Endothelial cell of umbilical vein (primary cell): Measurements from ENCODE around the gene RAD50. TPM values are rescaled to one million over a fixed set of nuclear protein-coding genes. Genes with fewer than 3 reads are reported as not detected.

Experiments
- BruUV-seq: library from RNA; stranded (reverse); fragments of 400-500 nt; replicated peaks from 2 replicates; lab custom pipeline; 2021; lab: Mats Ljungman, UMichigan
- CTCF ChIA-PET: fragments of 300-600, 350-600 bp; sonication (Branson Sonifier 250); formaldehyde crosslinking; loops from one replicate; lab custom pipeline; 2021; ENCODE audit warnings: antibody characterized with exemption, inconsistent platforms; lab: Charles Lee
- POLR2A ChIA-PET: fragments of 300-600, 350-600 bp; sonication (Branson Sonifier 250); formaldehyde crosslinking; loops from one replicate; lab custom pipeline; 2021; ENCODE audit warnings: antibody characterized with exemption, inconsistent platforms; lab: Charles Lee
- DNase-seq: peaks from one replicate; pipeline ENCODE4 v3.0.0-alpha.2; 2011; ENCODE audit warnings: low read depth, low spot score
- FAIRE-seq: peaks from 2 replicates; lab custom pipeline; 2011; peaks lifted over from hg19 to GRCh38; lab: Jason Lieb, UNC
- H2AFZ ChIP-seq: 2 replicates; pipeline ENCODE4 v1.6.0; 2012; ENCODE audit warnings: low read depth, low read length, control low read depth, inconsistent platforms
- H3K27ac ChIP-seq: 2 replicates; pipeline ENCODE4 v1.5.1; 2011; ENCODE audit warnings: low read depth, mild to moderate bottlenecking, control low read depth, low read length, moderate library complexity; ENCODE audit not compliant: insufficient read depth
- H3K27me3 ChIP-seq, 2 experiments: 2 replicates each; pipeline versions ENCODE4 v1.6.0 to v1.6.1; 2011; ENCODE audit warnings: low read length in 2 of 2, mixed read lengths in 1 of 2; ENCODE audit not compliant: control insufficient read depth in 2 of 2, insufficient read depth in 2 of 2
- H3K36me3 ChIP-seq, 2 experiments: 2 replicates in 1 of 2; 3 replicates in 1 of 2; pipeline ENCODE4 v1.5.1; 2011; ENCODE audit warnings: low read length in 2 of 2, mild to moderate bottlenecking in 1 of 2, moderate library complexity in 1 of 2; ENCODE audit not compliant: control insufficient read depth in 2 of 2, insufficient read depth in 2 of 2; ENCODE audit errors: extremely low read depth in 1 of 2
- H3K4me1 ChIP-seq: 3 replicates; pipeline ENCODE4 v1.5.1; 2011; ENCODE audit warnings: mild to moderate bottlenecking, low read length; ENCODE audit not compliant: control insufficient read depth, insufficient read depth; ENCODE audit errors: extremely low read depth
- H3K4me2 ChIP-seq: 2 replicates; pipeline ENCODE4 v1.6.1; 2011; ENCODE audit warnings: low read length, control low read depth, mixed read lengths; ENCODE audit not compliant: insufficient read depth
- H3K4me3 ChIP-seq, 3 experiments: fragments of 200-600 bp in 1 of 3; sonication (generic), shearing (Covaris generic) in 1 of 3; replicated peaks in 1 of 3; 2 replicates each; pipeline ENCODE4 v1.5.1; 2011 to 2016; ENCODE audit warnings: control low read depth in 3 of 3, low read length in 3 of 3, mild to moderate bottlenecking in 2 of 3, inconsistent platforms in 1 of 3, low read depth in 1 of 3, moderate library complexity in 1 of 3; ENCODE audit not compliant: insufficient read depth in 1 of 3
- H3K79me2 ChIP-seq: 2 replicates; pipeline ENCODE4 v1.6.0; 2012; ENCODE audit warnings: low read length, inconsistent platforms; ENCODE audit not compliant: control insufficient read depth, insufficient read depth
- H3K9ac ChIP-seq: replicated peaks from 2 replicates; pipeline ENCODE3; 2011; ENCODE audit warnings: low read length, control low read depth; ENCODE audit not compliant: insufficient read depth; ENCODE audit errors: extremely low read depth
- H3K9me1 ChIP-seq: replicated peaks from 3 replicates; pipeline ENCODE4 v1.6.0; 2011; ENCODE audit warnings: mild to moderate bottlenecking, low read length; ENCODE audit not compliant: control insufficient read depth, insufficient read depth; ENCODE audit errors: extremely low read depth
- H3K9me3 ChIP-seq: replicated peaks from 2 replicates; pipeline ENCODE4 v1.5.1; 2012; ENCODE audit warnings: low read length, inconsistent platforms; ENCODE audit not compliant: control insufficient read depth, insufficient read depth
- H4K20me1 ChIP-seq: replicated peaks from 2 replicates; pipeline ENCODE3; 2011; ENCODE audit warnings: mild to moderate bottlenecking, low read length; ENCODE audit not compliant: control insufficient read depth, insufficient read depth; ENCODE audit errors: extremely low read depth
- EZH2 ChIP-seq: IDR thresholded peaks from 2 replicates; pipeline ENCODE4 v1.6.1; 2012; ENCODE audit warnings: borderline replicate concordance, low read depth, mild to moderate bottlenecking, moderate library complexity, low read length, inconsistent platforms; ENCODE audit not compliant: severe bottlenecking
- FOS ChIP-seq: IDR thresholded peaks from 2 replicates; pipeline ENCODE4 v1.6.1; 2011; ENCODE audit warnings: mild to moderate bottlenecking, low read length, moderate library complexity, borderline replicate concordance; ENCODE audit not compliant: insufficient read depth
- GATA2 ChIP-seq: IDR thresholded peaks from 2 replicates; pipeline ENCODE4 v1.7.0; 2011; ENCODE audit warnings: low read depth, mild to moderate bottlenecking, moderate library complexity, mixed read lengths, low read length; ENCODE audit not compliant: insufficient read length, insufficient read depth
- JUN ChIP-seq: IDR thresholded peaks from 2 replicates; pipeline ENCODE4 v1.6.1; 2011; ENCODE audit warnings: borderline replicate concordance, low read depth; ENCODE audit not compliant: insufficient read length, insufficient read depth
- MYC ChIP-seq: IDR thresholded peaks from one replicate; pipeline ENCODE4 v1.6.1; 2011; ENCODE audit warnings: mild to moderate bottlenecking, low read depth, low read length
- POLR2A ChIP-seq: IDR thresholded peaks from 2 replicates; pipeline ENCODE4 v1.6.1; 2012; ENCODE audit warnings: low read depth, mild to moderate bottlenecking, control low read depth, low read length
- POLR2AphosphoS5 ChIP-seq: IDR thresholded peaks from 2 replicates; pipeline ENCODE4 v1.6.1; 2012; ENCODE audit warnings: low read depth, mild to moderate bottlenecking, control low read depth, low read length, moderate library complexity; ENCODE audit not compliant: insufficient read depth
- dilution Hi-C: fragments of 300-500 bp; cut with MboI; formaldehyde crosslinking; loops from one replicate; pipeline ENCODE4 v1.15.0; 2019; ENCODE audit warnings: low sequenced_read_pairs; ENCODE audit not compliant: extremely low pct_ligation_motif_present
- intact Hi-C: fragments of 100-400 bp; cut with micrococcal nuclease; formaldehyde crosslinking; loops from one replicate; pipeline ENCODE4 v1.10.0; 2022
- polyA plus RNA-seq, 4 experiments: library from polyadenylated mRNA; depleted of rRNA in 3 of 4; stranded (reverse) in 3 of 4; unstranded in 1 of 4; fragments of >200 nt; gene quantifications; 2 replicates each; pipeline versions ENCODE4 v1.2.1 to v1.2.3, GENCODE V29; 2011 to 2012; ENCODE audit warnings: missing spikeins in 1 of 4
- total RNA-seq: library from RNA; stranded (reverse); gene quantifications from 2 replicates; pipeline ENCODE4 v1.2.3, GENCODE V29; 2021
- TF ChIP-seq, protein P1 (sequence below), 2 donors: IDR thresholded peaks; 1 replicate in 1 of 2; 2 replicates in 1 of 2; pipeline ENCODE4 v1.5.1; 2011; ENCODE audit warnings: low read length in 2 of 2, mild to moderate bottlenecking in 2 of 2, moderate library complexity in 2 of 2, control low read depth in 1 of 2, inconsistent platforms in 1 of 2, low read depth in 1 of 2; ENCODE audit not compliant: insufficient read depth in 1 of 2; ENCODE audit errors: extremely low read depth in 1 of 2
- TF ChIP-seq, protein P2 (sequence below): IDR thresholded peaks from 2 replicates; pipeline ENCODE4 v1.6.1; 2011; ENCODE audit not compliant: insufficient read depth, insufficient read length

The RAD50 gene
- total and polyA plus RNA-seq, 2 donors (not counting 3 experiments of a cell fraction or from before 2014, with no cell fraction given) = 6.1 to 20.4 TPM

DNA sequence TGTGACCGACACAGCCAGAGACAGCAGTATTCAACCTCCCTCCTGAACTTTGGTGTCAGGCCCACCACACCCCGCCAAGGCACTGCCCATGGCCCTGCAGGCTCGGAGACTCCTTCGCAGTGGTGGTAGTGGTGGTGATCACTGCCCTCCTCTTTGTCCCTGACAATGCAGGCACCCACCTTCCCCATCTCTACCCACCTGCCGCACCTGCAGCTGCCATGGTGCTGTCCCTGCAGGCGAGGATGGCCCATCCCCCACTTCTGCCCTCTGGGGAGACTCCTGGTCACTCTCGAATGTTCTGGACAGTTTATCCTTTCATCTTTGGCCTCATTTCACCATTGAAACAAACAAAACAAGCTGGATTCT, 112.7 kb downstream of the RAD50 start:
- H3K9ac ChIP-seq = no peak overlapping the region
- ChIA-PET CTCF (interaction anchor here (0.8 to 1.4 kb wide), 2 partner anchors 9 to 20 kb away, joined by 3 read pairs; no protein-coding TSS in a partner anchor), POLR2A (no interaction called here)
- TF ChIP-seq, protein P1, sequence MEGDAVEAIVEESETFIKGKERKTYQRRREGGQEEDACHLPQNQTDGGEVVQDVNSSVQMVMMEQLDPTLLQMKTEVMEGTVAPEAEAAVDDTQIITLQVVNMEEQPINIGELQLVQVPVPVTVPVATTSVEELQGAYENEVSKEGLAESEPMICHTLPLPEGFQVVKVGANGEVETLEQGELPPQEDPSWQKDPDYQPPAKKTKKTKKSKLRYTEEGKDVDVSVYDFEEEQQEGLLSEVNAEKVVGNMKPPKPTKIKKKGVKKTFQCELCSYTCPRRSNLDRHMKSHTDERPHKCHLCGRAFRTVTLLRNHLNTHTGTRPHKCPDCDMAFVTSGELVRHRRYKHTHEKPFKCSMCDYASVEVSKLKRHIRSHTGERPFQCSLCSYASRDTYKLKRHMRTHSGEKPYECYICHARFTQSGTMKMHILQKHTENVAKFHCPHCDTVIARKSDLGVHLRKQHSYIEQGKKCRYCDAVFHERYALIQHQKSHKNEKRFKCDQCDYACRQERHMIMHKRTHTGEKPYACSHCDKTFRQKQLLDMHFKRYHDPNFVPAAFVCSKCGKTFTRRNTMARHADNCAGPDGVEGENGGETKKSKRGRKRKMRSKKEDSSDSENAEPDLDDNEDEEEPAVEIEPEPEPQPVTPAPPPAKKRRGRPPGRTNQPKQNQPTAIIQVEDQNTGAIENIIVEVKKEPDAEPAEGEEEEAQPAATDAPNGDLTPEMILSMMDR (IDR thresholded peaks at IDR 0.05; ENCODE audit: extremely low read depth in 1 of 2, insufficient read depth in 1 of 2, low read depth in 1 of 2, low read length in 2 of 2) = no peak
- no peak for TF ChIP-seq MYC
- no peak for TF ChIP-seq JUN
- no peak for TF ChIP-seq FOS
- TF ChIP-seq, protein P2, sequence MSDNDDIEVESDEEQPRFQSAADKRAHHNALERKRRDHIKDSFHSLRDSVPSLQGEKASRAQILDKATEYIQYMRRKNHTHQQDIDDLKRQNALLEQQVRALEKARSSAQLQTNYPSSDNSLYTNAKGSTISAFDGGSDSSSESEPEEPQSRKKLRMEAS = no peak
- no peak for TF ChIP-seq EZH2
- TF ChIP-seq POLR2A = no peak
- no peak for TF ChIP-seq GATA2
- no peak for TF ChIP-seq POLR2AphosphoS5
- DNase-seq (no peak), FAIRE-seq (no peak)
- dilution Hi-C loops = no loop called here
- no peaks in the 10 kb centered on the region for H3K79me2 ChIP-seq
- H3K4me1 ChIP-seq = peaks cover 4% of the 10 kb centered on the region
- H3K4me3 ChIP-seq = no peak overlapping the region
- intact Hi-C loops = no loop called here
- H2AFZ ChIP-seq = no peak overlapping the region
- H4K20me1 ChIP-seq = no peaks in the 10 kb centered on the region
- no peaks in the 10 kb centered on the region for H3K36me3 ChIP-seq
- H3K4me2 ChIP-seq = no peak overlapping the region
- no peak overlapping the region for H3K27ac ChIP-seq
- H3K27me3 ChIP-seq = peaks cover 0 to 2% of the 10 kb centered on the region in 2 experiments
- BruUV-seq = no TSS peak
- no peaks in the 10 kb centered on the region for H3K9me1 ChIP-seq
- H3K9me3 ChIP-seq = no peaks in the 10 kb centered on the region
